Activated CD4-positive, alpha-beta T cell treated with anti-CD3 and anti-CD28 coated beads, Interleukin-2, amount 10 ng/mL, durations not matched to agents 7 days and 5 days (primary cell): ENCODE results near the gene MYH9. TPM values are rescaled to one million over a fixed set of nuclear protein-coding genes. Genes with fewer than 3 reads are reported as not detected.
A peak's percentile ranks its signal among the peaks of the same experiment; 100 is the strongest.

ENCODE experiments used
- CTCF ChIA-PET: fragments of 350-600 bp; sonication (Branson Sonifier 250); formaldehyde crosslinking; loops from one replicate; lab custom pipeline; 2021; ENCODE audit warnings: antibody characterized with exemption; lab: Charles Lee
- POLR2A ChIA-PET: fragments of 350-600 bp; sonication (Branson Sonifier 250); formaldehyde crosslinking; loops from one replicate; lab custom pipeline; 2021; ENCODE audit warnings: antibody characterized with exemption; lab: Charles Lee
- DNase-seq: peaks from one replicate; pipeline ENCODE4 v3.0.0-alpha.2; 2020
- H3K27ac Mint-ChIP-seq: one replicate; pipeline ENCODE4 v1.8.0; 2021; ENCODE audit warnings: mild to moderate bottlenecking, moderate library complexity, mixed read lengths
- H3K27me3 Mint-ChIP-seq: one replicate; pipeline ENCODE4 v1.8.0; 2021; ENCODE audit warnings: mixed read lengths
- H3K36me3 Mint-ChIP-seq: one replicate; pipeline ENCODE4 v1.8.0; 2021; ENCODE audit warnings: low read depth, mixed read lengths
- H3K4me1 Mint-ChIP-seq: one replicate; pipeline ENCODE4 v1.8.0; 2021; ENCODE audit warnings: mixed read lengths
- H3K4me3 Mint-ChIP-seq: one replicate; pipeline ENCODE4 v1.8.0; 2021; ENCODE audit warnings: mild to moderate bottlenecking, moderate library complexity, mixed read lengths
- H3K9me3 Mint-ChIP-seq: one replicate; pipeline ENCODE4 v1.8.0; 2021; ENCODE audit warnings: mixed read lengths
- total RNA-seq, 2 experiments: library from RNA; stranded (reverse); gene quantifications; one replicate each; pipeline ENCODE4 v1.2.3, GENCODE V29; 2021

The MYH9 gene
- total RNA-seq, 2 experiments from 2014 or later: 881 to 1,009 TPM

DNA sequence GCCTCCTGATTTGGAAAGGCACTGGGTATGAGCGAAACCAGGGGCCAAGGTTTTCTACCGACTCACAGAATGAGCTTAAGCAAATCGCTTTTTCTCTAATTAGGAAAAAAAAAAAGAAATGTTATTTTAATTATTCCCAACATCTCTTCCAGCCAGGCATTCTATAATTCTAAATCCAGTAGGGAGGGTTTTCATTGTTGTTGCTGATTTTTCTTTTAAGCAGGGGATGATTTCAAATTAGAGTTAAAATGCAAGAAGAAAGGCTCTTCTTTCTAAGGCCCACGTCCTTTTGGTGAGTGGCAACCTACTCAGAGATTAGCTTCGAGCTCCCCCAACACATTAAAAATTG lies 8.9 kb downstream of the MYH9 start:
- peak overlapping the region; percentile 76 for H3K4me3 Mint-ChIP-seq
- CTCF ChIA-PET: interaction anchor here (0.8 to 3.4 kb wide), 8 partner anchors 9 to 91 kb away, joined by 4 to 16 read pairs (median 6); partner anchors contain the start of gene MYH9

DNA sequence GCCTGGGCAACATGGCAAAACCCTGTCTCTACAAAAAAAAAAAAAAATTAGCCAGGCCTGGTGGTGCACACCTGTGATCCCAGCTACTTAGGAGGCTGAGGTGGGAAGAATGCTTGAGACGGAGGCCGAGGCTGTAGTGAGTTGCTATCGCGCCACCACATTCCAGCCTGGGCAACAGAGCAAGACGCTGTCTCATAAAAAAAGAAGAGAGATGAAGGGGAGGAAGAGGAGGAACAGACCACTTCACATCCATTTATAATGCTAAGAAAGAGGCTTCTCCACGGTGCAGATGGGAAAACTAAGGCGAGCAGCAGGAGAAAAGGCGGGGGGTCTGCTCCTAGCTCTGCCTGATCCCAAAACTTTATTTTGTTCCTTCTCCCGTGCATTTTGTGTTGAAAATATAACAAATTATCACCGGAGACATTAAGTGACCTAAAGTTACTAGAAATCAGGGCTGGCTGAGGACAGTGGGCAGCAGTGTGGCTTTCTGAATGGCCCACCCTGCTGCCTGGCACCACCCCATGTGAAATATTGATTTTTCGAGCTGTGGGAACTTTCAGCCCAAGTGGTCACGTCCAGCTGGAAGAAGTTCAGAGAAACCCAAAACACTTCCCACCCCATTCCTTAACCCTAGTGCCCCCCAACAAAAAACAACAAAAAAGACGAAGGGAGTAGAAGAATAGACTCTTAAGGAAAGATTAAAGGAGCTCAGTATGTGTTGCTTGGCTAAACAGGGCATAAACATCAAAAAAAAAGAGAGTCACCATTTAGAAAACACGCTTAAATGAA lies 9.5 kb downstream of the MYH9 start:
- ChIA-PET POLR2A (interaction anchor here (1.1 to 1.6 kb wide), 3 partner anchors 9 to 46 kb away, joined by 8 to 9 read pairs (median 9); partner anchors contain the start of gene MYH9), CTCF (interaction anchor here (0.7 to 3.4 kb wide), 12 partner anchors 9 to 92 kb away, joined by 3 to 16 read pairs (median 6); partner anchors contain the start of gene MYH9)
- Mint-ChIP-seq H3K27me3 (no peaks in the 10 kb centered on the region), H3K4me3 (peak overlapping the region; percentile 76), H3K9me3 (no peaks in the 10 kb centered on the region), H3K36me3 (peaks cover 82% of the 10 kb centered on the region), H3K4me1 (peaks cover 92% of the 10 kb centered on the region), H3K27ac (peak overlapping the region; percentile 97)
- no peak for DNase-seq

More for the DNA sequence above, 8.9 kb downstream of the MYH9 start:
- H3K9me3 Mint-ChIP-seq: no peaks in the 10 kb centered on the region
- H3K27ac Mint-ChIP-seq: peak overlapping the region; percentile 97
- no peak for DNase-seq
- peaks cover 81% of the 10 kb centered on the region for H3K36me3 Mint-ChIP-seq
- H3K4me1 Mint-ChIP-seq: peaks cover 90% of the 10 kb centered on the region
- H3K27me3 Mint-ChIP-seq: no peaks in the 10 kb centered on the region
- POLR2A ChIA-PET: interaction anchor here (1.0 to 1.6 kb wide), 3 partner anchors 9 to 45 kb away, joined by 5 to 9 read pairs (median 8); partner anchors contain the start of gene MYH9

DNA sequence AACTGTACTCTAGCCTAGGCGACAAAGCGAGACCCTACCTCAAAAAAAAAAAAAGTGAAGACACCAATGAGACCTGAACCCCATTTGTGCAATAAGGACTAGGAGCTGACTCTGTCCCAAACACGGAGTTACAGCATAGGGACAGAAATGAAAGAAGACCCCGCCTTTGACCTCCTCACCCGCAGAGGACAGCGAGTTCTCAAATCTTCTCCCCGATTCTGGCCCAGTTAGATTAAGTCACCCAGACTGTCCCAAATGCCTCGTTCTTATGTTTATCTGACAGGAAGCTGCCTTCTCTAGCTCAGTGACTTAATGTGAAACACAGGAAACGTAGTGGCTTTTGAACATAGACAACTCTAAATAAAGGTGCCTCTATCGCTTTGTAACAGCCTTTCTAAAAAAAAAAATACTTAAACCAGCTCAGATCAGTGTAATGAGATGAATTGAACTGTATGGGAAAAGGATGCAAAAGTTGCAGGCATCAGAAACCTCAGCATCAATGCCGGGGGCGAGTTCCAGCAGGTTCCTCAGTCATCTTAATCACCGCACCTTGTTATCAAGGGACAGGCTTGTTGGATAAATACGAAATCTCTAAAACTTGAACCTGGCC lies 10.6 kb downstream of the MYH9 start:
- Mint-ChIP-seq H3K4me3 (peak overlapping the region; percentile 76), H3K4me1 (peaks cover 94% of the 10 kb centered on the region), H3K36me3 (peaks cover 85% of the 10 kb centered on the region), H3K9me3 (no peaks in the 10 kb centered on the region), H3K27me3 (no peaks in the 10 kb centered on the region), H3K27ac (peak overlapping the region; percentile 97)
- peak; percentile 73 for DNase-seq
- ChIA-PET CTCF (interaction anchor here (0.6 to 3.4 kb wide), 12 partner anchors 9 to 109 kb away, joined by 3 to 16 read pairs (median 4); partner anchors contain the start of gene MYH9), POLR2A (interaction anchor here (0.5 to 1.5 kb wide), 8 partner anchors 10 to 75 kb away, joined by 3 to 9 read pairs (median 4); no protein-coding TSS in a partner anchor)

DNA sequence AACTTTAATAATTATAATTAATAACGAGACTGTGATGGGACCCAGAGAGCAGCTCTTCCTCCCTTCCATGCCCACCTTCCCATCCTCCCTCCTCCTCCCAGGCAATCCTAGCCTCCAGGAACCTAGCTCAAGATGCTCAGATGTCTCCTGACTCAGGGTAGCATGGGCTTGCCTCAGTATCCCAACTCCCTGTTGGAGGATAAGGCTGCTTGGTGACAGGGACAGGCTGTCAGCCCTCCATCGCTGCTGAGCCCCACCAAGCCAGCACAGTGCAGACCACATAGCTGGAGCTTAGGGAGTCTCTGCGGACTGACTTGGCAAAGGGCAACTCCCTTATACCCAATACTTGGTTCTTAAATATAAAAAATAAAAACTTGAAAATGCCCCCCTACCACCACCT lies 11.5 kb downstream of the MYH9 start:
- Mint-ChIP-seq H3K27ac (peak overlapping the region; percentile 97), H3K4me1 (peaks cover 94% of the 10 kb centered on the region), H3K36me3 (peaks cover 83% of the 10 kb centered on the region), H3K4me3 (peak overlapping the region; percentile 76), H3K27me3 (no peaks in the 10 kb centered on the region), H3K9me3 (no peaks in the 10 kb centered on the region)
- no peak for DNase-seq
- CTCF ChIA-PET: interaction anchor here (0.5 to 2.1 kb wide), 7 partner anchors 10 to 967 kb away, joined by 3 to 9 read pairs (median 6); partner anchors contain the start of gene MYH9
- POLR2A ChIA-PET: interaction anchor here (1.2 kb wide), 1 partner anchor 9 kb away, joined by 6 read pairs; no protein-coding TSS in a partner anchor

DNA sequence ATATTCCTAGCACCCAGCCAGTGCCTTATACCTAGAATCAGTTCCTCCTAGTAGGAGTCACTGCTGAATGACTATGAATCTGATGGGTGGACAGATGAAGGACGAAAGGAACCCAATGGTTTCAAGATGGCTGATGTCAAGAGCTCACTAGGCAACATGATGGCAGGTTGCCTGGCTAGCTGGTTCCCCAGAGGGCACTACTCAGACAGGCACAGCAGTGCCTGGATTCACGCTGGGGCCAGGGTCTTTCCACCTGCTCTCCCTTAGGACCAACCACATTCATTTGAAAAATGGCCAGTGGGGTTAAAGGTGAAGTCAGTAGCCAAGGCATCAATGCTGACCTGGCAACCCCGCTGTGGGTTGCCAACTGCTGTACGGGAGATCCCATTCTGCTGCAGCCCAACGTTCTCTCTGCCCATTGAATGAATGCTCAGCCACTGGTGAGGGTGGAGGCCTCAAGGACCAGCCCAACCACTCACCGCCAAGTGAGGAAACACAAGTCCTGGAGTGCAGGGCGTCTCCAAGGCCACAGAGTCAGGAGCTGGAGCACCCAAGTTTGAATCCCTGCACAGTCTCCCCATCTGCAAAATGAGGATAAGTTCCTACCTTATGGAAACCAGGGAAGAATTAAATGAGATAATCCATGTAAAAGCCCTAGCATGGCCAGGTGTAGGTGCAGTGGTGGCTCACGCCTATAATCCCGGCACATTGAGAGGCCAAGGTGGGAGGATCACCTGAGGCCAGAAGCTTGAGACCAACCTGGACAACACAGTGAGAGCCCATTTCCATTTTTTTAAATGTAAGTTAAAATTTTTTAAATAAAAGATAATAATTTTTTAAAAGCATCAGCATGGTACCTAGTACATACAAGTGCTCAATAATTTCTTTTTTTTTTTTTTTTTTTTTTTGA lies 12.4 kb downstream of the MYH9 start:
- H3K27me3 Mint-ChIP-seq: no peaks in the 10 kb centered on the region
- peaks cover 94% of the 10 kb centered on the region for H3K4me1 Mint-ChIP-seq

DNA sequence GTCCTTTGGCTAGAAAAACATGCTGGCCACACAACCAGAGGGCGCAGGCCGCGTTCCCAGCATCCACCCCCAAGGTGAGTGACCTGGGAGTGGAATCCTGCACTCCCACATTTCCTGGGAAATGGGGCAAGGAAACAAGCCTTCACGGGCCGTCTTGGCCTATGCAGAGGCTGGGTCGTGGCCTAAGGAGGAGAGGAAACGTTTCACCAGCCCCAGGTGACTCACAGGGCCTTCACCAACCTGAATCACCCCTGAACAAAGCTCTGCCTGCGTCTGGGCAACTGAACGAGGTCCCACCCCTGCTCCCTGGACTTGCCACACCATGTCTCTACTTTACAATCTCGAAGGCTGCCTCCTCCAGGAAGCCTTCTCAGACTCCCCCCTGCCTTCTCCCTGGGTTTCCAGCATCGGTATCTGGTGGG lies 13.2 kb downstream of the MYH9 start:
- Mint-ChIP-seq H3K4me1 (peaks cover 94% of the 10 kb centered on the region), H3K9me3 (no peaks in the 10 kb centered on the region), H3K27me3 (no peaks in the 10 kb centered on the region), H3K4me3 (peak overlapping the region; percentile 32), H3K36me3 (peaks cover 83% of the 10 kb centered on the region), H3K27ac (peak overlapping the region; percentile 86)
- POLR2A ChIA-PET: interaction anchor here (0.8 kb wide), 1 partner anchor 10 kb away, joined by 3 read pairs; no protein-coding TSS in a partner anchor
- no peak for DNase-seq
- CTCF ChIA-PET: interaction anchor here (1.3 to 1.7 kb wide), 2 partner anchors 17 to 36 kb away, joined by 4 read pairs; no protein-coding TSS in a partner anchor

More for the DNA sequence above, 12.4 kb downstream of the MYH9 start:
- CTCF ChIA-PET: interaction anchor here (1.0 to 2.0 kb wide), 4 partner anchors 10 to 36 kb away, joined by 4 to 9 read pairs (median 4); no protein-coding TSS in a partner anchor
- peak overlapping the region; percentile 36 for H3K4me3 Mint-ChIP-seq
- no peaks in the 10 kb centered on the region for H3K9me3 Mint-ChIP-seq
- peak overlapping the region; percentile 86 for H3K27ac Mint-ChIP-seq
- DNase-seq: no peak
- H3K36me3 Mint-ChIP-seq: peaks cover 85% of the 10 kb centered on the region
- POLR2A ChIA-PET: interaction anchor here (0.8 to 1.2 kb wide), 2 partner anchors 8 to 10 kb away, joined by 3 to 6 read pairs; no protein-coding TSS in a partner anchor

DNA sequence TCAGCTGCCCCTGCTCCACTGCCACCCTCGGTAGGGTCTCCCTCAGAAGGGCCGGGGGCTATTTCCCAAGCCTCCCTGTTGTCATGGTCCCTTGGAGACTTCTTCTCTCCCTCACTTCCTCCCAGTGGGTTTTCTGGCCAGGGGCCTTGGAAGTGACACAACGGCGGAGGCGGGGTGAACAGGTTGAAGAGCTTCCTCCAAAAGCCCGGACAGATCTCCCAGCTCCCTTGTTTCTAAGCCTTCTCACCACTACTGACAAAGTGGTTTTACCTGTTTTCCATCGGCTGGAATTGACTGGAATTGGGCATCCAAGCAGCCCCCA lies 14.5 kb downstream of the MYH9 start:
- peak overlapping the region; percentile 94 for H3K27ac Mint-ChIP-seq
- ChIA-PET CTCF (interaction anchor here (1.0 kb wide), 1 partner anchor 11 kb away, joined by 4 read pairs; no protein-coding TSS in a partner anchor), POLR2A (interaction anchor here (1.0 kb wide), 1 partner anchor 8 kb away, joined by 3 read pairs; no protein-coding TSS in a partner anchor)
- no peak for DNase-seq
- H3K4me3 Mint-ChIP-seq: peak overlapping the region; percentile 52
- peaks cover 79% of the 10 kb centered on the region for H3K36me3 Mint-ChIP-seq
- no peaks in the 10 kb centered on the region for H3K27me3 Mint-ChIP-seq
- H3K9me3 Mint-ChIP-seq: no peaks in the 10 kb centered on the region
- peaks cover 93% of the 10 kb centered on the region for H3K4me1 Mint-ChIP-seq

DNA sequence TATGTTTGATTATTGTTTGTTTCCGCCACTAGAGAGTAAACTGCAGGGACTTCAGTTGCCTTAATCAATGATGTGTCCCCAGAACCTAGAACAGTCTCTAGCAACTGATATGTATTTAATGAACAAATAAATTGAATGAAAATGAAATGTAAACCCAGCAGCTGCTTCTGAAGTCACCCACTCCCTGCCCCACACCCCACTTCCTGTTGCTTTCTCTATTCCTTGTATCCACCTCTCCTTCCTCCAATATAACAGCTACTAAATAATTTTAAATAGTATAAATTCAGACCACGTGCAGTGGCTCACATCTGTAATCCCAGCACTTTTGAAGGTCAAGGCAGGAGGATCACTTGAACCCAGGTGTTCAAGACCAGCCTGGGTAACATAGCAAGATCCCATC lies 15.8 kb downstream of the MYH9 start:
- H3K4me3 Mint-ChIP-seq: peak overlapping the region; percentile 73
- peaks cover 76% of the 10 kb centered on the region for H3K36me3 Mint-ChIP-seq
- H3K27ac Mint-ChIP-seq: peak overlapping the region; percentile 94
- DNase-seq: no peak
- ChIA-PET CTCF (interaction anchor here (0.6 to 1.4 kb wide), 3 partner anchors 37 to 1184 kb away, joined by 3 to 4 read pairs (median 3); no protein-coding TSS in a partner anchor), POLR2A (no interaction called here)
- H3K27me3 Mint-ChIP-seq: no peaks in the 10 kb centered on the region
- no peaks in the 10 kb centered on the region for H3K9me3 Mint-ChIP-seq
- peaks cover 93% of the 10 kb centered on the region for H3K4me1 Mint-ChIP-seq

DNA sequence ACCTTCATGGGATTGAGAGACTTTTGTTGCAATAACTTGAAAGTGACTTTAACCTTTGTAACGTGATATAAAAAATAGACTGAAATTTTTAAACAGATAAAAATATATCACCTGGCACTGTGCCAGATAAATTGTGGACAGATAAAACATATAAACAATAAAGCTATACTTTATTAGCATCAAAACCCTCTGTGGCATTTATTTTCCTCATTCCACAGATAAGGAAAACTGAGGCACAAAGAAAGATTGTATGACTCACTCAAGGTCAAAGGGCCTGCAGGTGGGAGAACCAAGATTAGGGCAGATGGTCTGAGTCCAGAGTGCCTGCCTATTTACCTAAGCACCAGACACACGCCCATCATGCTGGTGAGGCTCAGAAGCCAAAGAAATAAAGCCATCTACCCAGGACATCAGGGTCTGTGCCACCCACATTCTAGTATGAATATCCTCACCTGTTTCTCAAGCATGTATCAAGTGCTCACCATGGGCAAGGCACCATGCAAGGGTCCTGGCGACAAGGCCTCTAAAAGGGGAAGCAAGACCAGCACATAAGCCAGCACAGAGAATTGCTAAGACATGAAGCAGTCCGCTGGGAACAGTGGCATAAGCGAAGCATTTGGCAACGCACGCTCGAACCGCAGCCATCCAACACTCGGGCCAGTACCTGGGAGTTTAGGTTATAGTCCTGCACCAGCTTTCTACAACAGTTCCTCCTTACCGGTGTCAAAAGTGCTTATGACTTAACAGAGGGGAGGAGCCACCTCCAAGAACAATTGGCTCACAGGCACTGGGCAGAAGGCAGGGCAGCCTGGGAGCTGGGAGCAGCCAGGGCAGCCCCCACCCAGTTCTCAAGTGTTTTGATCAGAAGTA lies 17.6 kb downstream of the MYH9 start:
- Mint-ChIP-seq H3K9me3 (no peaks in the 10 kb centered on the region), H3K27me3 (no peaks in the 10 kb centered on the region), H3K36me3 (peaks cover 73% of the 10 kb centered on the region), H3K4me3 (peak overlapping the region; percentile 73), H3K4me1 (peaks cover 93% of the 10 kb centered on the region), H3K27ac (peak overlapping the region; percentile 94)
- ChIA-PET POLR2A (interaction anchor here (0.6 to 1.6 kb wide), 3 partner anchors 15 to 17 kb away, joined by 3 to 5 read pairs (median 3); no protein-coding TSS in a partner anchor), CTCF (interaction anchor here (0.9 to 2.5 kb wide), 7 partner anchors 11 to 39 kb away, joined by 3 to 6 read pairs (median 3); partner anchors contain the start of gene MYH9)
- no peak for DNase-seq

DNA sequence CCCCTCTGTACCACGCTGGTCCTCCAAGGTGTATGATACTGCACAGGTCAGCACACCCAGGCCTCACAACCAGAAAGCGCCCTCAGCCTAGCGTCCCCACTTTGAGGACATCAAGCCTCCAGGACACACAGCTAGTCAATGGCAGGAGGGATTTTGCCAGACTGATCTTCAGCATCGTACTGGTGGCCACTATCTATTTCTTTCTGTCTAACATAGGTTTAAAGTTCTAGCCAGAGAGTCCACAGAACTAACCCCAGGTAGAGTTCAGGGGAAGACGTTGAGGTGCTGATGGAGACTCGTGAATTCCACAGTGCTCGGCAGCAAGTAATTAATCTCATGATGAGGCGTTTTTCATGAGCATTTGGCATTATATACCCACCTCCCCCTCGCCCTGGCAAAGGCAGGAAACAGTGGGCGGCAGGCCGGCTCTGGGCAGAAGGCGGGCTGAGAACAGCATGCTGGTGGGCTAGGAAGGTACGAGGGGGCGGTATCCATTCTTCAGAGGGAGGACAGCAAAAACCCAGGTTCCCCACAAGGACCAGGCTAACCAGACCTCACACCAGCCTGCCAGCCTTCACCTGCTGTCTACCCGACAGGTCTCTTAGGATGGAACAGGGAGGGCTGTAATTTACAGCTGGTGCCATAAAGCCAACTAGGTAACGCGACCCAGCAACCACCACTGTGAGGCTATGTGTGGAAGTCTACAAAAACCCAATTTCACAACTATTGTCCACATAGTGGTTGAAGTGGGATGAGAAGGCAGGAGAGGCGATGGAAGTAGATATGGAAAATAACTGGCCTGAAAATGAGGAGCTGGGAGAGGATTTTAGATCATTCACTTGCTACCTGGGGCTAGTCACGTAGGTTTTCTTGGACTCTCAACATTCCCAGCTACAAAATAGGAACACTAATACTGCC lies 18.5 kb downstream of the MYH9 start:
- Mint-ChIP-seq H3K36me3 (peaks cover 71% of the 10 kb centered on the region), H3K27me3 (no peaks in the 10 kb centered on the region)

More for the DNA sequence above, 18.5 kb downstream of the MYH9 start:
- DNase-seq: no peak
- Mint-ChIP-seq H3K9me3 (no peaks in the 10 kb centered on the region), H3K4me3 (peak overlapping the region; percentile 73), H3K4me1 (peaks cover 94% of the 10 kb centered on the region), H3K27ac (peak overlapping the region; percentile 94)
- ChIA-PET POLR2A (interaction anchor here (0.6 to 1.6 kb wide), 2 partner anchors 16 kb away, joined by 3 to 5 read pairs; no protein-coding TSS in a partner anchor), CTCF (interaction anchor here (1.0 to 2.5 kb wide), 3 partner anchors 10 to 38 kb away, joined by 3 to 6 read pairs (median 3); no protein-coding TSS in a partner anchor)
